ENCODE measurements around the gene GCHFR.
A peak's percentile ranks its signal among the peaks of the same experiment; 100 is the strongest.

GRCh38 chr15:40754883-40755811 is 8.7 kb upstream of the GCHFR start, which contains the start of gene RMDN3:
- TF ChIP-seq CTCF (IDR thresholded peaks at IDR 0.05 in 2 of 3, conservative IDR thresholded peaks at IDR 0.05 in 1 of 3; ENCODE audit: control insufficient read depth in 2 of 3, extremely low read depth in 1 of 3, insufficient read depth in 1 of 3, low read depth in 3 of 3, low read length in 3 of 3) (no peak), PRDM15 (CRISPR knock-in tag; IDR thresholded peaks at IDR 0.05) (no peak), ZNF217 (IDR thresholded peaks at IDR 0.05) (no peak), BMI1 (IDR thresholded peaks at IDR 0.05; ENCODE audit: borderline replicate concordance) (no peak), NR2F1 (conservative IDR thresholded peaks at IDR 0.05) (peak; percentile 31; the same call in 1 of the 2 replicates), REST (IDR thresholded peaks at IDR 0.05; ENCODE audit: low read depth, low read length) (0 out of 2 replicates have a peak, but pooled peaks have one; percentile 5)
